Sigmoid colon (tissue), 4 donors: ENCODE data around the gene TNFRSF1B.

Experiments used
- CTCF ChIP-seq, 4 experiments: fragments of 450-650 bp in 3 of 4; fragments of 200-600 bp in 1 of 4; IDR thresholded peaks; one replicate each; pipeline ENCODE4 v1.5.1; 2016 to 2019; ENCODE audit warnings: antibody characterized with exemption in 4 of 4, mild to moderate bottlenecking in 3 of 4, moderate library complexity in 2 of 4
- EP300 ChIP-seq, 4 donors: sonication (generic); formaldehyde crosslinking; IDR thresholded peaks; one replicate each; pipeline ENCODE4 v1.6.1; 2017; ENCODE audit warnings: antibody characterized with exemption in 4 of 4
- POLR2A ChIP-seq, 2 donors: fragments of 450-650 bp; IDR thresholded peaks; one replicate each; pipeline ENCODE4 v1.6.1; 2016; ENCODE audit warnings: antibody characterized with exemption in 2 of 2, mild to moderate bottlenecking in 2 of 2, moderate library complexity in 2 of 2
- POLR2AphosphoS5 ChIP-seq, 4 donors: sonication (generic); formaldehyde crosslinking; IDR thresholded peaks; one replicate each; pipeline ENCODE4 v1.6.1; 2017; ENCODE audit warnings: antibody characterized with exemption in 4 of 4

DNA sequence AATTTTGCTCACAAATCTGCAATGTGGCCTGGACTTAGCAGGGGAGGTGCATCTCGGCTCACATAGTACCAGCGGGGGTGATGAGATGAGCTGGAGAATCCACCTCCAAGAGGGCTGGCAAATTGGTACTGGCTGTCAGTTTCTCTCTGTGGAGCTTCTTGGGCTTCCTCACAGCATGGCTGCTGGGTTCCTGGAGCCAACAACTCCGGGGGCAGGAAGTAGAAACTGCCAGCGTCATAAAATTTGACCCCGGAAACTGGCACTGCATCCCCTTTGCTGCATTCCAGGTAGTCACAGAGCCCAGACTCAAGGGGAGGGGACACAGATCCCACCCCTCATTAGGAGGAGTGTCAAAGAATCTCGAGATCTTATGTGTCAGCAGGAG is 17.0 kb upstream of the TNFRSF1B start:
- TF ChIP-seq CTCF (IDR thresholded peaks at IDR 0.05) (no peak), POLR2A (IDR thresholded peaks at IDR 0.05) (no peak), POLR2AphosphoS5 (IDR thresholded peaks at IDR 0.05) (no peak), EP300 (IDR thresholded peaks at IDR 0.05) (no peak)
